Measurements from ENCODE around the gene PARVA. TPM values are rescaled to one million over a fixed set of nuclear protein-coding genes. Genes with fewer than 3 reads are reported as not detected.
"Not testable (repeated sequence)": the region's sequence is repeated elsewhere in the genome, so short reads cannot be mapped to it uniquely, and the experiment has no call there.

The PARVA gene
- total RNA-seq, 2 experiments from 2014 or later = 0.08 to 0.98 TPM

- Histone ChIP-seq H3K4me3 (ENCODE audit: low read length) (no peak overlapping the region), H3K4me1 (ENCODE audit: insufficient read depth, low read length) (no peaks in the 10 kb centered on the region), H3K27me3 (ENCODE audit: control insufficient read depth in 1 of 2, insufficient read depth in 2 of 2, low read length in 2 of 2) (no peaks in the 10 kb centered on the region), H3K36me3 (ENCODE audit: insufficient read depth, low read length) (no peaks in the 10 kb centered on the region), H3K9me3 (ENCODE audit: control insufficient read depth in 1 of 2, insufficient read depth in 1 of 2, low read length in 2 of 2) (peaks cover 0 to 3% of the 10 kb centered on the region in 2 experiments), H3K27ac (ENCODE audit: low read depth in 1 of 2, low read length in 2 of 2) (no peak overlapping the region)
- ATAC-seq (ENCODE audit: poor library complexity) = no peak
- H3K27ac Mint-ChIP-seq = no peak overlapping the region
- DNase-seq = no peak
- H3K4me3 Mint-ChIP-seq = no peak overlapping the region
- ChIA-PET POLR2A (no interaction called here), CTCF (no interaction called here)
- intact Hi-C loops (cut with DNase I, micrococcal nuclease) = no loop called here
- H3K36me3 Mint-ChIP-seq (ENCODE audit: low read depth) = no peaks in the 10 kb centered on the region
- H3K27me3 Mint-ChIP-seq = peaks cover 17% of the 10 kb centered on the region
- no peaks in the 10 kb centered on the region for H3K9me3 Mint-ChIP-seq
- no peaks in the 10 kb centered on the region for H3K4me1 Mint-ChIP-seq (ENCODE audit: low read depth)
- no peak for TF ChIP-seq CTCF (IDR thresholded peaks at IDR 0.05)
Measured at GRCh38 chr11:12517741-12518140, 140.4 kb downstream of the PARVA start.

GRCh38 chr11:12518606-12519385, 141.4 kb downstream of the PARVA start:
- H3K4me1 Mint-ChIP-seq (ENCODE audit: low read depth) = no peaks in the 10 kb centered on the region
- no peaks in the 10 kb centered on the region for H3K36me3 Mint-ChIP-seq (ENCODE audit: low read depth)

GRCh38 chr11:12520054-12520453, 142.7 kb downstream of the PARVA start:
- ChIA-PET CTCF (no interaction called here), POLR2A (no interaction called here)
- Mint-ChIP-seq H3K4me1 (ENCODE audit: low read depth) (no peaks in the 10 kb centered on the region), H3K27ac (no peak overlapping the region), H3K27me3 (peaks cover 17% of the 10 kb centered on the region), H3K9me3 (no peaks in the 10 kb centered on the region), H3K4me3 (no peak overlapping the region), H3K36me3 (ENCODE audit: low read depth) (no peaks in the 10 kb centered on the region)
- Histone ChIP-seq H3K27me3 (ENCODE audit: control insufficient read depth in 1 of 2, insufficient read depth in 2 of 2, low read length in 2 of 2) (no peaks in the 10 kb centered on the region), H3K27ac (ENCODE audit: low read depth in 1 of 2, low read length in 2 of 2) (no peak overlapping the region), H3K4me3 (ENCODE audit: low read length) (no peak overlapping the region), H3K36me3 (ENCODE audit: insufficient read depth, low read length) (no peaks in the 10 kb centered on the region), H3K9me3 (ENCODE audit: control insufficient read depth in 1 of 2, insufficient read depth in 1 of 2, low read length in 2 of 2) (peaks cover 0 to 3% of the 10 kb centered on the region in 2 experiments), H3K4me1 (ENCODE audit: insufficient read depth, low read length) (no peaks in the 10 kb centered on the region)
- ATAC-seq (ENCODE audit: poor library complexity) (no peak), DNase-seq (no peak)
- intact Hi-C loops (cut with DNase I, micrococcal nuclease) = no loop called here
- TF ChIP-seq CTCF (IDR thresholded peaks at IDR 0.05) = no peak

More at GRCh38 chr11:12518606-12519385, 141.4 kb downstream of the PARVA start:
- Histone ChIP-seq H3K4me3 (ENCODE audit: low read length) (no peak overlapping the region), H3K4me1 (ENCODE audit: insufficient read depth, low read length) (no peaks in the 10 kb centered on the region), H3K36me3 (ENCODE audit: insufficient read depth, low read length) (no peaks in the 10 kb centered on the region), H3K9me3 (ENCODE audit: control insufficient read depth in 1 of 2, insufficient read depth in 1 of 2, low read length in 2 of 2) (peaks cover 0 to 3% of the 10 kb centered on the region in 2 experiments), H3K27ac (ENCODE audit: low read depth in 1 of 2, low read length in 2 of 2) (no peak overlapping the region), H3K27me3 (ENCODE audit: control insufficient read depth in 1 of 2, insufficient read depth in 2 of 2, low read length in 2 of 2) (no peaks in the 10 kb centered on the region)
- Mint-ChIP-seq H3K27me3 (peaks cover 17% of the 10 kb centered on the region), H3K27ac (no peak overlapping the region), H3K4me3 (no peak overlapping the region), H3K9me3 (no peaks in the 10 kb centered on the region)
- TF ChIP-seq CTCF (IDR thresholded peaks at IDR 0.05) = no peak
- CTCF ChIA-PET = no interaction called here
- DNase-seq (no peak), ATAC-seq (ENCODE audit: poor library complexity) (no peak)
- POLR2A ChIA-PET = no interaction called here
- intact Hi-C loops (cut with DNase I, micrococcal nuclease) = no loop called here

- H3K27me3 ChIP-seq (ENCODE audit: control insufficient read depth in 1 of 2, insufficient read depth in 2 of 2, low read length in 2 of 2); H3K4me1 ChIP-seq (ENCODE audit: insufficient read depth, low read length); H3K27ac ChIP-seq (ENCODE audit: low read depth in 1 of 2, low read length in 2 of 2); H3K36me3 Mint-ChIP-seq (ENCODE audit: low read depth); H3K4me3 ChIP-seq (ENCODE audit: low read length); H3K4me1 Mint-ChIP-seq (ENCODE audit: low read depth); H3K36me3 ChIP-seq (ENCODE audit: insufficient read depth, low read length); intact Hi-C loops (cut with DNase I, micrococcal nuclease); POLR2A ChIA-PET; H3K27ac Mint-ChIP-seq; DNase-seq; ATAC-seq (ENCODE audit: poor library complexity); H3K9me3 Mint-ChIP-seq; H3K4me3 Mint-ChIP-seq; CTCF ChIA-PET; H3K9me3 ChIP-seq (ENCODE audit: control insufficient read depth in 1 of 2, insufficient read depth in 1 of 2, low read length in 2 of 2): not testable (repeated sequence)
- peaks cover 17% of the 10 kb centered on the region for H3K27me3 Mint-ChIP-seq
Measured at GRCh38 chr11:12520576-12520975, 143.2 kb downstream of the PARVA start.

Data from CD4-positive, alpha-beta T cell (primary cell).